Stimulated activated CD8-positive, alpha-beta memory T cell treated with anti-CD3 and anti-CD28 coated beads, Interleukin-15, amount 100 ng/mL, for 48 hours (primary cell): ENCODE results near the gene NAPEPLD.
A peak's percentile ranks its signal among the peaks of the same experiment; 100 is the strongest.
"Not testable (repeated sequence)": the region's sequence is repeated elsewhere in the genome, so short reads cannot be mapped to it uniquely, and the experiment has no call there.

ENCODE experiments used
- DNase-seq, 2 donors: peaks; one replicate each; pipeline ENCODE4 v3.0.0-alpha.2; 2020; ENCODE audit warnings: low read depth in 2 of 2

NAPEPLD gene

GRCh38 chr7:103148994-103149807 lies at the start of gene NAPEPLD:
TSS of gene NAPEPLD (minus strand) at chr7:103149099. CDS start at chr7:103128776, 20,323 bp downstream.
- peak; percentile 49 to 57 for DNase-seq

GRCh38 chr7:103198079-103198478 lies 49.2 kb upstream of the NAPEPLD start:
- DNase-seq = not testable (repeated sequence)

- not testable (repeated sequence) for DNase-seq
Observed at GRCh38 chr7:103195364-103195763, 46.5 kb upstream of the NAPEPLD start.

- not testable (repeated sequence) for DNase-seq
Observed at GRCh38 chr7:103172415-103173146, 23.7 kb upstream of the NAPEPLD start.

- not testable (repeated sequence) for DNase-seq
Observed at GRCh38 chr7:103171695-103172414, 23.0 kb upstream of the NAPEPLD start.

- not testable (repeated sequence) for DNase-seq
Observed at GRCh38 chr7:103166921-103167544, 18.1 kb upstream of the NAPEPLD start.

GRCh38 chr7:103163087-103163825 lies 14.4 kb upstream of the NAPEPLD start:
- DNase-seq = not testable (repeated sequence)

- not testable (repeated sequence) for DNase-seq
Observed at GRCh38 chr7:103162641-103163040, 13.7 kb upstream of the NAPEPLD start.

- DNase-seq = not testable (repeated sequence)
Observed at GRCh38 chr7:103161998-103162616, 13.2 kb upstream of the NAPEPLD start.

- DNase-seq = not testable (repeated sequence)
Observed at GRCh38 chr7:103159072-103159471, 10.2 kb upstream of the NAPEPLD start.

- not testable (repeated sequence) for DNase-seq
Observed at GRCh38 chr7:103155331-103156024, 6.6 kb upstream of the NAPEPLD start.

- DNase-seq = no peak
Observed at GRCh38 chr7:103154042-103154441, 5.1 kb upstream of the NAPEPLD start.

GRCh38 chr7:103152744-103153617 lies 4.1 kb upstream of the NAPEPLD start:
- DNase-seq = not testable (repeated sequence)

- DNase-seq = not testable (repeated sequence)
Observed at GRCh38 chr7:103151993-103152676, 3.2 kb upstream of the NAPEPLD start.

- no peak for DNase-seq
Observed at GRCh38 chr7:103150192-103150591, 1.3 kb upstream of the NAPEPLD start.

GRCh38 chr7:103149808-103150180 lies 895 bp upstream of the NAPEPLD start:
- no peak for DNase-seq

- no peak for DNase-seq
Observed at GRCh38 chr7:103148131-103148993, 537 bp downstream of the NAPEPLD start.
